Adipocyte (in vitro differentiated cells): ENCODE data around the gene CSPG4.
A peak's percentile ranks its signal among the peaks of the same experiment; 100 is the strongest.

Experiments used
- DNase-seq: peaks from one replicate; pipeline ENCODE4 v3.0.0-alpha.2; 2015; ENCODE audit warnings: low read depth
- H3K27me3 ChIP-seq: replicated peaks from 2 replicates; pipeline ENCODE4 v1.7.0; 2013; ENCODE audit warnings: mild to moderate bottlenecking, low read length, moderate library complexity; ENCODE audit not compliant: control insufficient read depth, insufficient read depth
- H3K36me3 ChIP-seq: 2 replicates; pipeline ENCODE4 v1.7.0; 2013; ENCODE audit warnings: low read length, mild to moderate bottlenecking, moderate library complexity; ENCODE audit not compliant: control insufficient read depth, insufficient read depth, severe bottlenecking
- H3K4me1 ChIP-seq: 2 replicates; pipeline ENCODE4 v1.7.0; 2013; ENCODE audit warnings: mild to moderate bottlenecking, low read length, moderate library complexity; ENCODE audit not compliant: control insufficient read depth, insufficient read depth
- H3K4me3 ChIP-seq: 2 replicates; pipeline ENCODE4 v1.7.0; 2013; ENCODE audit warnings: mild to moderate bottlenecking, low read length, moderate library complexity
- H3K9ac ChIP-seq: 2 replicates; pipeline ENCODE4 v1.7.0; 2013; ENCODE audit warnings: mild to moderate bottlenecking, low read length, moderate library complexity
- H3K9me3 ChIP-seq: 2 replicates; pipeline ENCODE4 v1.7.0; 2013; ENCODE audit warnings: mild to moderate bottlenecking, low read length, moderate library complexity; ENCODE audit not compliant: control insufficient read depth

Gene CSPG4

GRCh38 chr15:75655931-75656330 lies 56.7 kb downstream of the CSPG4 start:
- Histone ChIP-seq H3K4me1 (peaks cover 64% of the 10 kb centered on the region), H3K36me3 (peaks cover 46% of the 10 kb centered on the region), H3K27me3 (no peaks in the 10 kb centered on the region), H3K9ac (no peak overlapping the region), H3K4me3 (no peak overlapping the region), H3K9me3 (no peaks in the 10 kb centered on the region)
- no peak for DNase-seq

GRCh38 chr15:75654201-75654907 lies 58.3 kb downstream of the CSPG4 start:
- Histone ChIP-seq H3K27me3 (no peaks in the 10 kb centered on the region), H3K4me1 (peaks cover 64% of the 10 kb centered on the region), H3K4me3 (no peak overlapping the region), H3K9ac (no peak overlapping the region), H3K36me3 (peaks cover 54% of the 10 kb centered on the region), H3K9me3 (no peaks in the 10 kb centered on the region)
- no peak for DNase-seq

- Histone ChIP-seq H3K9me3 (no peaks in the 10 kb centered on the region), H3K36me3 (peaks cover 47% of the 10 kb centered on the region), H3K9ac (peak overlapping the region; percentile 100), H3K4me1 (peaks cover 69% of the 10 kb centered on the region), H3K4me3 (peak overlapping the region; percentile 99), H3K27me3 (no peaks in the 10 kb centered on the region)
- DNase-seq, result no peak
These were observed 59.2 kb downstream of the CSPG4 start for GRCh38 chr15:75653347-75653913.

GRCh38 chr15:75651810-75652543 lies 60.7 kb downstream of the CSPG4 start:
- no peak for DNase-seq
- Histone ChIP-seq H3K36me3 (peaks cover 33% of the 10 kb centered on the region), H3K4me3 (peak overlapping the region; percentile 99), H3K9me3 (no peaks in the 10 kb centered on the region), H3K9ac (peak overlapping the region; percentile 100), H3K27me3 (no peaks in the 10 kb centered on the region), H3K4me1 (peaks cover 69% of the 10 kb centered on the region)

GRCh38 chr15:75650908-75651809 lies 61.5 kb downstream of the CSPG4 start:
- DNase-seq, result no peak
- Histone ChIP-seq H3K27me3 (no peaks in the 10 kb centered on the region), H3K9me3 (no peaks in the 10 kb centered on the region), H3K36me3 (peaks cover 31% of the 10 kb centered on the region), H3K4me3 (peak overlapping the region; percentile 99), H3K9ac (peak overlapping the region; percentile 100), H3K4me1 (peaks cover 77% of the 10 kb centered on the region)

GRCh38 chr15:75649848-75650247 lies 62.8 kb downstream of the CSPG4 start:
- peak overlapping the region; percentile 100 for H3K9ac ChIP-seq
- H3K36me3 ChIP-seq, result peaks cover 21% of the 10 kb centered on the region
- no peaks in the 10 kb centered on the region for H3K9me3 ChIP-seq
- DNase-seq, result no peak
- H3K27me3 ChIP-seq, result no peaks in the 10 kb centered on the region
- H3K4me3 ChIP-seq, result peak overlapping the region; percentile 99
- H3K4me1 ChIP-seq, result peaks cover 70% of the 10 kb centered on the region

GRCh38 chr15:75649045-75649761 lies 63.4 kb downstream of the CSPG4 start:
- no peaks in the 10 kb centered on the region for H3K27me3 ChIP-seq
- peaks cover 64% of the 10 kb centered on the region for H3K4me1 ChIP-seq
- peak overlapping the region; percentile 99 for H3K4me3 ChIP-seq
- peak overlapping the region; percentile 100 for H3K9ac ChIP-seq
- no peaks in the 10 kb centered on the region for H3K9me3 ChIP-seq
- DNase-seq, result no peak
- peaks cover 20% of the 10 kb centered on the region for H3K36me3 ChIP-seq

GRCh38 chr15:75648156-75649000 lies 64.3 kb downstream of the CSPG4 start:
- Histone ChIP-seq H3K9ac (peak overlapping the region; percentile 100), H3K4me1 (peaks cover 58% of the 10 kb centered on the region), H3K9me3 (no peaks in the 10 kb centered on the region), H3K4me3 (peak overlapping the region; percentile 99), H3K27me3 (no peaks in the 10 kb centered on the region), H3K36me3 (peaks cover 18% of the 10 kb centered on the region)
- peak; percentile 73 for DNase-seq

GRCh38 chr15:75647370-75648155 lies 65.1 kb downstream of the CSPG4 start, which contains the start of gene SNX33:
Gene SNX33, plus strand, starts transcription at chr15:75647912. Its CDS starts 1,191 bp downstream, at chr15:75649103.
- Histone ChIP-seq H3K4me3 (peak within 1 kb of the TSS; percentile 99), H3K9me3 (no peaks in the 10 kb centered on the region), H3K27me3 (no peaks in the 10 kb centered on the region), H3K4me1 (peaks cover 50% of the 10 kb centered on the region), H3K36me3 (peaks cover 18% of the 10 kb centered on the region), H3K9ac (peak within 1 kb of the TSS; percentile 100)
- DNase-seq, result peak; percentile 92
